Measurements from ENCODE around the gene HOMEZ. TPM values are rescaled to one million over a fixed set of nuclear protein-coding genes. Genes with fewer than 3 reads are reported as not detected.

HOMEZ gene
- total RNA-seq, 2 donors from 2014 or later: 8.5 to 10.1 TPM

GRCh38 chr14:23321572-23322547 lies 35.9 kb upstream of the HOMEZ start:
- DNase-seq (ENCODE audit: low spot score): peak; percentile 58
- Histone ChIP-seq H3K36me3 (peaks cover 34% of the 10 kb centered on the region), H3K4me3 (peak overlapping the region; percentile 74 to 92), H3K27me3 (no peaks in the 10 kb centered on the region), H3K4me1 (peaks cover 0 to 29% of the 10 kb centered on the region in 2 donors), H3K27ac (peak overlapping the region; percentile 86 to 97), H3K9me3 (no peaks in the 10 kb centered on the region)
- no peak for TF ChIP-seq CTCF (IDR thresholded peaks at IDR 0.05)

- DNase-seq (ENCODE audit: low spot score): peak; percentile 100
- Histone ChIP-seq H3K4me3 (peak within 1 kb of the TSS; percentile 74 to 92), H3K36me3 (peaks cover 33% of the 10 kb centered on the region), H3K9me3 (no peaks in the 10 kb centered on the region), H3K27ac (peak within 1 kb of the TSS; percentile 89 to 97), H3K4me1 (peaks cover 0 to 29% of the 10 kb centered on the region in 2 donors), H3K27me3 (no peaks in the 10 kb centered on the region)
- no peak for TF ChIP-seq CTCF (IDR thresholded peaks at IDR 0.05)
Measured at GRCh38 chr14:23320584-23321571, 34.9 kb upstream of the HOMEZ start, which contains the start of gene PABPN1. Gene PABPN1, plus strand, starts transcription at chr14:23321457. Its CDS starts 13 bp downstream, at chr14:23321470.

GRCh38 chr14:23319746-23320583 lies 34.0 kb upstream of the HOMEZ start:
- H3K9me3 ChIP-seq: no peaks in the 10 kb centered on the region
- peak; percentile 57 for DNase-seq (ENCODE audit: low spot score)
- no peaks in the 10 kb centered on the region for H3K27me3 ChIP-seq
- no peak for TF ChIP-seq CTCF (IDR thresholded peaks at IDR 0.05)
- peaks cover 0 to 29% of the 10 kb centered on the region in 2 donors for H3K4me1 ChIP-seq
- peak overlapping the region; percentile 85 to 89 for H3K27ac ChIP-seq
- peaks cover 24% of the 10 kb centered on the region for H3K36me3 ChIP-seq
- H3K4me3 ChIP-seq: peak overlapping the region; percentile 15 to 92

- H3K36me3 ChIP-seq: peaks cover 1% of the 10 kb centered on the region
- H3K9me3 ChIP-seq: no peaks in the 10 kb centered on the region
- no peak for TF ChIP-seq CTCF (IDR thresholded peaks at IDR 0.05)
- no peaks in the 10 kb centered on the region for H3K27me3 ChIP-seq
- peaks cover 0 to 5% of the 10 kb centered on the region in 2 donors for H3K4me1 ChIP-seq
- DNase-seq (ENCODE audit: low spot score): no peak
- H3K4me3 ChIP-seq: no peak overlapping the region
- H3K27ac ChIP-seq: no peak overlapping the region
Measured at GRCh38 chr14:23316300-23316699, 30.4 kb upstream of the HOMEZ start.

- Histone ChIP-seq H3K27me3 (no peaks in the 10 kb centered on the region), H3K36me3 (peaks cover 29% of the 10 kb centered on the region), H3K27ac (no peak overlapping the region), H3K4me1 (peaks cover 0 to 30% of the 10 kb centered on the region in 2 donors), H3K9me3 (no peaks in the 10 kb centered on the region), H3K4me3 (no peak overlapping the region)
- TF ChIP-seq CTCF (IDR thresholded peaks at IDR 0.05): no peak
- DNase-seq (ENCODE audit: low spot score): peak; percentile 32
Measured at GRCh38 chr14:23310546-23310945, 24.6 kb upstream of the HOMEZ start.
